HCT116 (cell line): Measurements from ENCODE around the gene CBX4. TPM values are rescaled to one million over a fixed set of nuclear protein-coding genes. Genes with fewer than 3 reads are reported as not detected.

ENCODE experiments used
- ATAC-seq: fragments of 200-7000 bp; cut with Tn5 transposase; 2 replicates; pipeline ENCODE4 v1.9.1; 2020; ENCODE audit warnings: mild to moderate bottlenecking, moderate library complexity
- BruUV-seq: library from RNA; stranded (reverse); fragments of 400-500 nt; replicated peaks from 2 replicates; lab custom pipeline; 2021; lab: Mats Ljungman, UMichigan
- CTCF ChIA-PET: fragments of 300-600 bp; sonication (Branson Sonifier 250); formaldehyde crosslinking; loops from one replicate; lab custom pipeline; 2021; ENCODE audit warnings: antibody characterized with exemption; lab: Charles Lee
- POLR2A ChIA-PET: fragments of 300-600, 350-600 bp; sonication (Branson Sonifier 250); formaldehyde crosslinking; loops from one replicate; lab custom pipeline; 2021; ENCODE audit warnings: antibody characterized with exemption; lab: Charles Lee
- RAD21 ChIA-PET, 2 experiments: fragments of 300-600 bp; sonication (Branson Sonifier 250); formaldehyde crosslinking; loops; one replicate each; lab custom pipeline; 2023; ENCODE audit warnings: low total read pairs in 2 of 2; ENCODE audit not compliant: uncharacterized antibody in 2 of 2, unreplicated experiment in 2 of 2, low non-redundant PET in 1 of 2; lab: Charles Lee
- DNase-seq: peaks from one replicate; pipeline ENCODE4 v3.0.0-alpha.2; 2010; ENCODE audit warnings: low read depth, low spot score
- H2AFZ ChIP-seq: fragments of 200-600 bp; shearing (Covaris generic), sonication (generic); 2 replicates; pipeline ENCODE4 v1.6.1; 2017; ENCODE audit warnings: low read depth, mixed run types, mixed read lengths, antibody characterized with exemption, low read length; ENCODE audit not compliant: poor library complexity, severe bottlenecking
- H3K27ac ChIP-seq: 2 replicates; pipeline ENCODE4 v1.5.1; 2012; ENCODE audit warnings: low read depth, low read length
- H3K27me3 ChIP-seq: fragments of 200-600 bp; sonication (generic); 2 replicates; pipeline ENCODE4 v1.6.1; 2016; ENCODE audit warnings: mixed run types, low read length, mixed read lengths; ENCODE audit not compliant: insufficient read depth
- H3K36me3 ChIP-seq, 2 experiments: fragments of 200-500 bp in 1 of 2; fragments of 200-600 bp in 1 of 2; sonication (Bioruptor generic) in 1 of 2; sonication (generic) in 1 of 2; 2 replicates each; pipeline versions ENCODE4 v1.5.1 to v1.6.1; 2014 to 2016; ENCODE audit warnings: low read length in 2 of 2, inconsistent platforms in 1 of 2, mixed read lengths in 1 of 2, mixed run types in 1 of 2; ENCODE audit not compliant: insufficient read depth in 2 of 2, control insufficient read depth in 1 of 2
- H3K4me1 ChIP-seq, 2 experiments: fragments of 200-600 bp in 1 of 2; sonication (generic) in 1 of 2; 2 replicates each; pipeline versions ENCODE4 v1.5.1 to v1.6.1; 2012 to 2017; ENCODE audit warnings: low read length in 2 of 2, inconsistent platforms in 1 of 2, mild to moderate bottlenecking in 1 of 2, mixed read lengths in 1 of 2, mixed run types in 1 of 2, moderate library complexity in 1 of 2; ENCODE audit not compliant: insufficient read depth in 2 of 2, control insufficient read depth in 1 of 2
- H3K4me2 ChIP-seq: fragments of 200-600 bp; sonication (generic); 2 replicates; pipeline ENCODE4 v1.6.1; 2017; ENCODE audit warnings: mixed run types, low read length, mixed read lengths
- H3K4me3 ChIP-seq, 2 experiments: fragments of 200-600 bp in 1 of 2; sonication (generic) in 1 of 2; replicated peaks in 1 of 2; 2 replicates each; pipeline ENCODE4 v1.5.1; 2011 to 2016; ENCODE audit warnings: low read length in 2 of 2, control low read depth in 1 of 2, low read depth in 1 of 2, mild to moderate bottlenecking in 1 of 2, mixed read lengths in 1 of 2, mixed run types in 1 of 2
- H3K79me2 ChIP-seq: fragments of 200-600 bp; sonication (generic); 2 replicates; pipeline ENCODE4 v1.6.1; 2017; ENCODE audit warnings: mild to moderate bottlenecking, mixed run types, low read length, moderate library complexity, mixed read lengths; ENCODE audit not compliant: insufficient read depth
- H3K9ac ChIP-seq: fragments of 200-600 bp; sonication (generic); 2 replicates; pipeline ENCODE4 v1.6.1; 2016; ENCODE audit warnings: low read length, mixed read lengths
- H3K9me2 ChIP-seq: fragments of 200-600 bp; sonication (generic), shearing (Covaris generic); 2 replicates; pipeline ENCODE4 v1.6.1; 2017; ENCODE audit warnings: mixed run types, mild to moderate bottlenecking, moderate library complexity; ENCODE audit not compliant: insufficient read depth
- H3K9me3 ChIP-seq, 2 experiments: fragments of 200-500 bp in 1 of 2; fragments of 200-600 bp in 1 of 2; sonication (Bioruptor generic) in 1 of 2; sonication (generic) in 1 of 2; 2 replicates each; pipeline ENCODE4 v1.6.1; 2014 to 2017; ENCODE audit warnings: low read length in 2 of 2, mixed read lengths in 2 of 2, inconsistent platforms in 1 of 2, low read depth in 1 of 2, mild to moderate bottlenecking in 1 of 2, mixed run types in 1 of 2, moderate library complexity in 1 of 2; ENCODE audit not compliant: control insufficient read depth in 1 of 2, insufficient read depth in 1 of 2
- H4K20me1 ChIP-seq: fragments of 200-600 bp; sonication (generic), shearing (Covaris generic); 2 replicates; pipeline ENCODE4 v1.6.1; 2017; ENCODE audit warnings: mixed run types, mild to moderate bottlenecking, moderate library complexity; ENCODE audit not compliant: insufficient read depth
- CBX3 ChIP-seq: IDR thresholded peaks from 2 replicates; pipeline ENCODE4 v1.6.1; 2012; ENCODE audit warnings: low read depth
- ELF1 ChIP-seq: IDR thresholded peaks from 2 replicates; pipeline ENCODE4 v1.6.1; 2012; ENCODE audit warnings: low read depth, borderline replicate concordance
- EZH2phosphoT487 ChIP-seq: fragments of 200-600 bp; IDR thresholded peaks from 2 replicates; pipeline ENCODE4 v1.6.1; 2018; ENCODE audit warnings: antibody characterized with exemption, borderline replicate concordance
- RAD21 ChIP-seq: IDR thresholded peaks from 2 replicates; pipeline ENCODE4 v1.6.1; 2012; ENCODE audit warnings: low read depth, mild to moderate bottlenecking
- SIN3A ChIP-seq: IDR thresholded peaks from 2 replicates; pipeline ENCODE4 v1.6.1; 2012; ENCODE audit warnings: low read depth
- TCF7L2 ChIP-seq: IDR thresholded peaks from 2 replicates; pipeline ENCODE4 v1.7.0; 2011; ENCODE audit warnings: borderline replicate concordance, inconsistent platforms; ENCODE audit not compliant: insufficient read depth, insufficient read length; ENCODE audit errors: extremely low read depth
- intact Hi-C: fragments of 100-400 bp; cut with micrococcal nuclease; formaldehyde crosslinking; loops from 2 replicates; pipeline ENCODE4 v1.10.0; 2022
- total RNA-seq: library from RNA; stranded (reverse); gene quantifications from one replicate; pipeline ENCODE4 v1.2.1, GENCODE V29; 2021; ENCODE audit not compliant: unreplicated experiment

Gene CBX4
- total RNA-seq, 1 experiment from 2014 or later = 60.9 TPM

DNA sequence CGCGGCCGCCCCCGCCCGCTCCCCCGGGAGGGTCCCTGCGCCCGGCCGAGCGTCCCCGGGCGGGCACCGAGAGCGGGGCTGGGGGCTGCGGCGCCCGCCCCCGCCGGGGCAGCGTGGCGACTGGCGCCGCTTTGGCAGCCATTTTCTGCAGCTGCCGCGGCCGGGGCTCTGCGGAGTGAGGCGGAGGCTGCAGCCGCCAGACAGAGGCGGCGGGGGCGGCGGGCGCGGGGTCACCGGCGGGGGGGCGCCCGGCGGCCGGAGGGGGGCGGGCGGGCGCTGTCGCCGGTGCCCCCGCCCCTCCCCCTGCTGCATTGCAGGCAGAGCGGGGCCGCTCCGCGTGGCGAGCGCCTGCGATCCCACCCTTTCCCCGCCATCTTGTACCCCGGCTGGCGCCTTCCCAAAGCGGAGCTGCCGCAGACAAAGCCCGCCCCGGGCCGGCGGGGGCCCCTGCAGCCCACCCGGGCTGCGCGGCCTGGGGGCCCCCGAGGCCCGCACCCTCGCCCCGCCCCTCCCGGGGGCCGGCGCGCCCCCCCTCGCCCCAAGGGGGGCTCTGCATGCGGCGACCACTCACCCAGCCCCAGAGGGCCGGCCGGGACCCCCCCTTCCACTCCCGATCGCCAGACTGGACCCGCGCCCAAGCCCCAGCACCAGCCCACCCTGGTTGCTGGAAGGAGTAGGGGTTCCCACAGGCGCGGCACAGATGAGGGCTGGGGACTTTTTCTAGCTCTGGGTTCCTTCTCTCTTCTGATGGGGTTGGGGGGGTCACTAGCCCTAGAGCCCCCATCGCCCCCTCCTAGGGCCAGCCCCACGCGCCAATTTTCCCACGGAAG, 25.7 kb downstream of the CBX4 start:
- DNase-seq (no peak), ATAC-seq (no peak)
- intact Hi-C loops = no loop called here
- Histone ChIP-seq H3K4me3 (no peak overlapping the region), H3K9ac (no peak overlapping the region), H3K79me2 (no peaks in the 10 kb centered on the region), H3K27me3 (peaks cover 6% of the 10 kb centered on the region; the same call in 1 of the 2 replicates), H3K4me2 (no peak overlapping the region), H3K9me2 (no peaks in the 10 kb centered on the region), H3K36me3 (no peaks in the 10 kb centered on the region), H3K27ac (no peak overlapping the region), H4K20me1 (no peaks in the 10 kb centered on the region), H3K9me3 (no peaks in the 10 kb centered on the region), H2AFZ (no peak overlapping the region), H3K4me1 (peaks cover 25 to 34% of the 10 kb centered on the region in 2 experiments)
- RAD21 ChIA-PET = no interaction called here
- TF ChIP-seq RAD21 (no peak), CBX3 (no peak), SIN3A (no peak)
- POLR2A ChIA-PET = interaction anchor here (1.2 kb wide), 1 partner anchor 26 kb away, joined by 3 read pairs; the partner anchor contains the start of gene CBX4
- BruUV-seq = no TSS peak
- CTCF ChIA-PET = interaction anchor here (0.9 to 1.1 kb wide), 2 partner anchors 26 to 31 kb away, joined by 3 read pairs; no protein-coding TSS in a partner anchor

DNA sequence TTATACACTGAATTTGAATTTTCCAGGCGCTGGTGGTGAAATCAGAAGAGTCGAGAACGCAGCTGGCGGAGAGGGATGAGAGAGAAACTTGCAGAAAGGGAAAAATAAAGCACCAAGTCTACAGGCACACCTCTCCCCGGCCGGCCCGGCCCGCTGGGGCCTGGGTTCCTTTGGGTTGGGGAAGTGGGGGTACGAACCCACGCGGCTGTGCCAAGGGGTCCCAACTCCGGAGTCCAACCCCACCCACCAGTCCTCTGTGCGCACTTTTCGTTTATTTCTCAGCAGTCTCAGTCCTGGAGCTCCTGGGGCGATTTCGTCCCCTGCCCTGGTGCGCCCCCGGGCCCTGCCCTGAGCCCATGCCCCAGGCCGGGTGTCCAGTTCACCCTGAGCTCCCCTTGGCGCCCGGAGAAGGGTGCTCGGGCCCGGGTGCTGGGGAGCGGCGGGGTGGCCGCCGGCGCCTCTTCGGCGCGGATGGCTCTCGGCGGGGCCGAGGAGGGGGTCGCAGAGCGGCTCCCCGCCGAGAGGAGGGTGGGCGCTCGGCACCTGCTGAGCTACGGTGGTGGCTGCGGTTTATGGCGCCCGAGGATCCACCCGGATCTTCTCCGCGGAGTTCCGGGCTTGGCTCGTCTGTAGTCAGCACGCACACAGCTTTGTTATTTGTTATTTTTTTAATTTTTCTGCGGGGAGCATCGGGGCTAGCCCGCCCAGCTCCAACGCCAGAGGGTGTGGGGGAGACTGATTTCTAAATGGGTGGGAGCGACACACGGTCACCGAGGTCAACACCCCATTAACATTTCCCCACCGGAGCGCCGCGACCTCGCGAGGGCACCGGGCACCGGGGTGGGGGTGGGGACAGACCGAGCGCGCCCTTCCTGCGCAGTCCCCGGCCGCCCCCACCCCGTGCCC, 26.6 kb downstream of the CBX4 start:
- H3K79me2 ChIP-seq = no peaks in the 10 kb centered on the region
- no peak overlapping the region; the same call in 1 of the 2 replicates for H3K27ac ChIP-seq
- RAD21 ChIA-PET = no interaction called here
- H3K9me3 ChIP-seq = no peaks in the 10 kb centered on the region
- DNase-seq (no peak), ATAC-seq (no peak)
- POLR2A ChIA-PET = interaction anchor here (1.2 to 1.7 kb wide), 3 partner anchors 12 to 27 kb away, joined by 3 to 5 read pairs (median 5); partner anchors contain the start of gene CBX4
- H4K20me1 ChIP-seq = no peaks in the 10 kb centered on the region
- BruUV-seq = no TSS peak
- intact Hi-C loops = no loop called here
- H3K9me2 ChIP-seq = no peaks in the 10 kb centered on the region
- H3K36me3 ChIP-seq = no peaks in the 10 kb centered on the region
- H2AFZ ChIP-seq = no peak overlapping the region
- H3K4me1 ChIP-seq = peaks cover 25 to 37% of the 10 kb centered on the region in 2 experiments
- TF ChIP-seq TCF7L2 (no peak), ELF1 (no peak), EZH2phosphoT487 (no peak)
- CTCF ChIA-PET = interaction anchor here (1.1 to 2.2 kb wide), 5 partner anchors 16 to 196 kb away, joined by 3 to 11 read pairs (median 4); no protein-coding TSS in a partner anchor
- H3K9ac ChIP-seq = no peak overlapping the region
- H3K4me2 ChIP-seq = peak overlapping the region; percentile 88
- H3K4me3 ChIP-seq = no peak overlapping the region
- peaks cover 6% of the 10 kb centered on the region; the same call in 1 of the 2 replicates for H3K27me3 ChIP-seq
